GM12801 (cell line): ENCODE measurements around the gene CST7.

Experiments
- CTCF ChIP-seq: IDR thresholded peaks from one replicate; pipeline ENCODE4 v1.5.1; 2011; ENCODE audit warnings: control low read depth; ENCODE audit not compliant: insufficient read length; ENCODE audit errors: extremely low read depth

Gene CST7

GRCh38 chr20:25008388-25009217 lies 59.5 kb downstream of the CST7 start:
- TF ChIP-seq CTCF = no peak
